GM12878 (cell line): ENCODE data around the gene ANO2. TPM values are rescaled to one million over a fixed set of nuclear protein-coding genes. Genes with fewer than 3 reads are reported as not detected.

Experiments
- ATAC-seq: fragments of 200-7000 bp; cut with Tn5 transposase; 3 replicates; pipeline ENCODE4 v1.9.1; 2020; ENCODE audit warnings: mild to moderate bottlenecking, moderate library complexity
- BruUV-seq: library from RNA; stranded (reverse); fragments of 400-500 nt; replicated peaks from 2 replicates; lab custom pipeline; 2021; lab: Mats Ljungman, UMichigan
- CTCF ChIA-PET: fragments of 300-600 bp; sonication (Branson Sonifier 250); formaldehyde crosslinking; extraction: SDS; loops from one replicate; lab custom pipeline; 2021; ENCODE audit warnings: inconsistent platforms; lab: Yijun Ruan, JAX
- POLR2A ChIA-PET: fragments of 350-600 bp; formaldehyde crosslinking; extraction: SDS; loops from one replicate; lab custom pipeline; 2021; ENCODE audit warnings: inconsistent platforms; lab: Charles Lee
- RAD21 ChIA-PET: fragments of 300-600 bp; sonication (Branson Sonifier 250); formaldehyde crosslinking; loops from one replicate; lab custom pipeline; 2023; ENCODE audit warnings: antibody characterized with exemption; ENCODE audit not compliant: unreplicated experiment; lab: Charles Lee
- SMC1A ChIA-PET: fragments of 300-600 bp; sonication (Branson Sonifier 250); formaldehyde crosslinking; loops from one replicate; lab custom pipeline; 2023; ENCODE audit not compliant: unreplicated experiment, uncharacterized antibody; lab: Charles Lee
- DNase-seq: peaks from one replicate; pipeline ENCODE4 v3.0.0-alpha.2; 2011; ENCODE audit warnings: low read depth, low spot score
- FAIRE-seq: peaks from 3 replicates; lab custom pipeline; 2011; peaks lifted over from hg19 to GRCh38; lab: Jason Lieb, UNC
- H2AFZ ChIP-seq: 2 replicates; pipeline ENCODE4 v1.6.0; 2011; ENCODE audit warnings: low read depth, low read length, control low read depth; ENCODE audit not compliant: control insufficient read depth
- H3K27ac ChIP-seq: 2 replicates; pipeline ENCODE4 v1.5.1; 2011; ENCODE audit warnings: control low read depth; ENCODE audit not compliant: control insufficient read depth, insufficient read depth
- H3K27me3 ChIP-seq, 2 experiments: replicated peaks in 1 of 2; 2 replicates each; pipeline versions ENCODE4 v1.6.0 to v1.6.1; 2011; ENCODE audit warnings: low read length in 1 of 2; ENCODE audit not compliant: control insufficient read depth in 2 of 2, insufficient read depth in 2 of 2
- H3K36me3 ChIP-seq, 2 experiments: 2 replicates each; pipeline ENCODE4 v1.5.1; 2011; ENCODE audit warnings: low read length in 1 of 2; ENCODE audit not compliant: control insufficient read depth in 2 of 2, insufficient read depth in 2 of 2
- H3K4me1 ChIP-seq: 2 replicates; pipeline ENCODE4 v1.6.1; 2011; ENCODE audit warnings: mild to moderate bottlenecking, low read length, moderate library complexity, mixed read lengths; ENCODE audit not compliant: control insufficient read depth, insufficient read depth
- H3K4me2 ChIP-seq: 2 replicates; pipeline ENCODE4 v1.6.0; 2011; ENCODE audit warnings: control low read depth; ENCODE audit not compliant: control insufficient read depth, insufficient read depth
- H3K4me3 ChIP-seq: fragments of 200-600 bp; sonication (generic); 2 replicates; pipeline ENCODE4 v1.5.1; 2016
- H3K79me2 ChIP-seq: 2 replicates; pipeline ENCODE4 v1.6.0; 2011; ENCODE audit warnings: low read length; ENCODE audit not compliant: control insufficient read depth, insufficient read depth
- H3K9ac ChIP-seq: 2 replicates; pipeline ENCODE4 v1.8.0; 2011; ENCODE audit warnings: low read length, control low read depth, mixed read lengths; ENCODE audit not compliant: control insufficient read depth, insufficient read depth
- H3K9me3 ChIP-seq: replicated peaks from 3 replicates; pipeline ENCODE4 v1.5.1; 2011; ENCODE audit warnings: mild to moderate bottlenecking, low read length; ENCODE audit not compliant: control insufficient read depth, insufficient read depth
- H4K20me1 ChIP-seq: 2 replicates; pipeline ENCODE4 v1.6.0; 2011; ENCODE audit not compliant: control insufficient read depth, insufficient read depth
- CBFB ChIP-seq: IDR thresholded peaks from 2 replicates; pipeline ENCODE4 v1.6.1; 2016; ENCODE audit warnings: antibody characterized with exemption, low read depth
- ESRRA ChIP-seq: IDR thresholded peaks from 2 replicates; pipeline ENCODE4 v1.6.1; 2012; ENCODE audit warnings: mild to moderate bottlenecking, low read length, improper control_type of control experiment
- EZH2 ChIP-seq: IDR thresholded peaks from 2 replicates; pipeline ENCODE4 v1.6.1; 2012; ENCODE audit warnings: low read depth, mild to moderate bottlenecking, control low read depth, inconsistent platforms, low read length, borderline replicate concordance; ENCODE audit not compliant: control insufficient read depth
- HDGF ChIP-seq: fragments of 450-650 bp; IDR thresholded peaks from 2 replicates; pipeline ENCODE4 v1.6.1; 2016; ENCODE audit warnings: antibody characterized with exemption
- KAT2A ChIP-seq: conservative IDR thresholded peaks from 2 replicates; pipeline ENCODE4 v1.6.1; 2011; ENCODE audit warnings: low read depth, low read length; ENCODE audit not compliant: control insufficient read depth
- POLR2AphosphoS5 ChIP-seq: IDR thresholded peaks from 2 replicates; pipeline ENCODE4 v1.6.1; 2011; ENCODE audit warnings: mild to moderate bottlenecking, low read length, inconsistent platforms
- RFX5 ChIP-seq: IDR thresholded peaks from 2 replicates; pipeline ENCODE4 v1.6.1; 2011; ENCODE audit warnings: low read depth, low read length, improper control_type of control experiment
- TCF3 ChIP-seq: IDR thresholded peaks from 2 replicates; pipeline ENCODE4 v1.6.1; 2012; ENCODE audit warnings: low read depth, mild to moderate bottlenecking, low read length, borderline replicate concordance; ENCODE audit not compliant: insufficient read depth
- ZBED1 ChIP-seq: IDR thresholded peaks from 2 replicates; pipeline ENCODE4 v1.6.1; 2016; ENCODE audit warnings: borderline replicate concordance
- ZNF217 ChIP-seq: fragments of 450-650 bp; IDR thresholded peaks from 2 replicates; pipeline ENCODE4 v1.6.1; 2017; ENCODE audit warnings: antibody characterized with exemption, mild to moderate bottlenecking
- ZNF622 ChIP-seq: fragments of 450-650 bp; IDR thresholded peaks from 2 replicates; pipeline ENCODE4 v1.6.1; 2017; ENCODE audit warnings: mild to moderate bottlenecking, inconsistent platforms
- WGBS: methylation state at CpG from one replicate; pipeline ENCODE4 v1.1.6; 2016; ENCODE audit warnings: low lambda C conversion rate; ENCODE audit not compliant: insufficient replicate concordance, insufficient coverage; ENCODE audit errors: missing lambda C conversion rate; 5-methylcytosine and 5-hydroxymethylcytosine counted together
- in situ Hi-C: fragments of 300-500 bp; cut with MboI; formaldehyde crosslinking; loops from 9 replicates; pipeline ENCODE4 v1.14.3; 2018; ENCODE audit warnings: mixed read lengths
- intact Hi-C: fragments of 100-400 bp; cut with micrococcal nuclease; formaldehyde crosslinking; loops from one replicate; pipeline ENCODE4 v1.14.2; 2022; ENCODE audit not compliant: unreplicated experiment
- polyA plus RNA-seq, 11 experiments: library from polyadenylated mRNA; depleted of rRNA in 4 of 11; unstranded in 6 of 11; stranded (reverse) in 5 of 11; fragments of >200 nt; fragmentation: Nextera tagmentation in 4 of 11; fragmentation: Illumina TruSeq in 1 of 11; extraction: Ambion mirVana in 4 of 11; extraction: Trizol in 1 of 11; gene quantifications; 1 replicate in 1 of 11; 2 replicates in 10 of 11; pipeline versions ENCODE4 v1.2.1 to v1.2.3, GENCODE V29; 2011 to 2016; ENCODE audit warnings: inconsistent platforms in 2 of 11, missing spikeins in 2 of 11, low read depth in 1 of 11
- total RNA-seq, 4 experiments: library from RNA; depleted of rRNA in 3 of 4; stranded (reverse); fragments of >200 nt in 3 of 4; fragmentation: Illumina TruSeq in 1 of 4; extraction: Trizol in 1 of 4; gene quantifications; 2 replicates each; pipeline versions ENCODE4 v1.2.1 to v1.2.3, GENCODE V29; 2013 to 2021
- TF ChIP-seq, protein P1 (sequence below): fragments of 450-650 bp; IDR thresholded peaks from 2 replicates; pipeline ENCODE4 v1.6.1; 2014; ENCODE audit warnings: mild to moderate bottlenecking
- TF ChIP-seq, protein P2 (sequence below): fragments of 450-650 bp; IDR thresholded peaks from 2 replicates; pipeline ENCODE4 v1.6.1; 2017; ENCODE audit warnings: mild to moderate bottlenecking, low read depth, inconsistent platforms; ENCODE audit not compliant: poor library complexity, severe bottlenecking

Gene ANO2
- total and polyA plus RNA-seq, 10 of the 15 experiments (the other 5 are each of a cell fraction or from before 2014, with no cell fraction given) = not detected

DNA sequence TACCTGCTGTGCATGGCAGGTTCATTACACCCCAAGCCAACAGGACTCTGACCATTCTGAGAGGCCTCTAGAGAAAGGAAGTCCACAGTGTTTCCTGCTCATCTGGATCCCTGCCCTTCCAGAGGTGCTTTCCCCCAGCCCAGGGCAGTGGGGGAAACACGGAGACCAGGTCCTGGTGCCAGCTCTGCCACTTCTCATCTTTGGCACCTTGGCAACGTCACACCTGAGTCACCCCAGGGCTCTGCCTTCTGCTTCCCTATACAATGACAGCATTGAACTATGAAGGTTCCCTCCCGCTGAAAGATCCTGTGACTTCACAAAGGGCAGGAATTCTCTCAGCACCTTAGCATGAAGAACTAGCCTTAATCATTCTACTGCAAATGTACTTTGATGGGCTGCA, 74.9 kb downstream of the ANO2 start:
- Histone ChIP-seq H3K27me3 (peaks cover 0 to 2% of the 10 kb centered on the region in 2 experiments; a peak in 1 of 4 replicates), H3K9ac (no peak overlapping the region), H4K20me1 (no peaks in the 10 kb centered on the region), H3K27ac (no peak overlapping the region), H3K36me3 (no peaks in the 10 kb centered on the region), H3K4me1 (no peaks in the 10 kb centered on the region), H3K9me3 (no peaks in the 10 kb centered on the region), H3K4me2 (no peak overlapping the region), H3K79me2 (no peaks in the 10 kb centered on the region), H3K4me3 (no peak overlapping the region), H2AFZ (no peak overlapping the region)
- ChIA-PET SMC1A (interaction anchor here (1.0 kb wide), 1 partner anchor 9 kb away, joined by 3 read pairs; no protein-coding TSS in a partner anchor), CTCF (no interaction called here), POLR2A (no interaction called here), RAD21 (no interaction called here)
- in situ Hi-C loops (no loop called here), intact Hi-C loops (no loop called here)
- TF ChIP-seq RFX5 (no peak), ESRRA (no peak), TCF3 (no peak), HDGF (no peak), EZH2 (no peak), CBFB (no peak), ZNF622 (no peak), ZNF217 (no peak), KAT2A (no peak), ZBED1 (no peak), POLR2AphosphoS5 (no peak)
- TF ChIP-seq, protein P1, sequence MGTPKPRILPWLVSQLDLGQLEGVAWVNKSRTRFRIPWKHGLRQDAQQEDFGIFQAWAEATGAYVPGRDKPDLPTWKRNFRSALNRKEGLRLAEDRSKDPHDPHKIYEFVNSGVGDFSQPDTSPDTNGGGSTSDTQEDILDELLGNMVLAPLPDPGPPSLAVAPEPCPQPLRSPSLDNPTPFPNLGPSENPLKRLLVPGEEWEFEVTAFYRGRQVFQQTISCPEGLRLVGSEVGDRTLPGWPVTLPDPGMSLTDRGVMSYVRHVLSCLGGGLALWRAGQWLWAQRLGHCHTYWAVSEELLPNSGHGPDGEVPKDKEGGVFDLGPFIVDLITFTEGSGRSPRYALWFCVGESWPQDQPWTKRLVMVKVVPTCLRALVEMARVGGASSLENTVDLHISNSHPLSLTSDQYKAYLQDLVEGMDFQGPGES = no peak
- TF ChIP-seq, protein P2, sequence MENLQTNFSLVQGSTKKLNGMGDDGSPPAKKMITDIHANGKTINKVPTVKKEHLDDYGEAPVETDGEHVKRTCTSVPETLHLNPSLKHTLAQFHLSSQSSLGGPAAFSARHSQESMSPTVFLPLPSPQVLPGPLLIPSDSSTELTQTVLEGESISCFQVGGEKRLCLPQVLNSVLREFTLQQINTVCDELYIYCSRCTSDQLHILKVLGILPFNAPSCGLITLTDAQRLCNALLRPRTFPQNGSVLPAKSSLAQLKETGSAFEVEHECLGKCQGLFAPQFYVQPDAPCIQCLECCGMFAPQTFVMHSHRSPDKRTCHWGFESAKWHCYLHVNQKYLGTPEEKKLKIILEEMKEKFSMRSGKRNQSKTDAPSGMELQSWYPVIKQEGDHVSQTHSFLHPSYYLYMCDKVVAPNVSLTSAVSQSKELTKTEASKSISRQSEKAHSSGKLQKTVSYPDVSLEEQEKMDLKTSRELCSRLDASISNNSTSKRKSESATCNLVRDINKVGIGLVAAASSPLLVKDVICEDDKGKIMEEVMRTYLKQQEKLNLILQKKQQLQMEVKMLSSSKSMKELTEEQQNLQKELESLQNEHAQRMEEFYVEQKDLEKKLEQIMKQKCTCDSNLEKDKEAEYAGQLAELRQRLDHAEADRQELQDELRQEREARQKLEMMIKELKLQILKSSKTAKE = no peak
- ATAC-seq (no peak), DNase-seq (no peak), FAIRE-seq (no peak)
- no TSS peak for BruUV-seq
- 27% methylated on average over 3 of the region's 3 CpGs for WGBS
